GM12872 (cell line): Measurements from ENCODE around the gene C3.

Experiments
- CTCF ChIP-seq: IDR thresholded peaks from 3 replicates; pipeline ENCODE4 v1.5.1; 2011; ENCODE audit warnings: low read depth, mild to moderate bottlenecking, low read length, moderate library complexity; ENCODE audit not compliant: insufficient read depth

C3 gene

DNA sequence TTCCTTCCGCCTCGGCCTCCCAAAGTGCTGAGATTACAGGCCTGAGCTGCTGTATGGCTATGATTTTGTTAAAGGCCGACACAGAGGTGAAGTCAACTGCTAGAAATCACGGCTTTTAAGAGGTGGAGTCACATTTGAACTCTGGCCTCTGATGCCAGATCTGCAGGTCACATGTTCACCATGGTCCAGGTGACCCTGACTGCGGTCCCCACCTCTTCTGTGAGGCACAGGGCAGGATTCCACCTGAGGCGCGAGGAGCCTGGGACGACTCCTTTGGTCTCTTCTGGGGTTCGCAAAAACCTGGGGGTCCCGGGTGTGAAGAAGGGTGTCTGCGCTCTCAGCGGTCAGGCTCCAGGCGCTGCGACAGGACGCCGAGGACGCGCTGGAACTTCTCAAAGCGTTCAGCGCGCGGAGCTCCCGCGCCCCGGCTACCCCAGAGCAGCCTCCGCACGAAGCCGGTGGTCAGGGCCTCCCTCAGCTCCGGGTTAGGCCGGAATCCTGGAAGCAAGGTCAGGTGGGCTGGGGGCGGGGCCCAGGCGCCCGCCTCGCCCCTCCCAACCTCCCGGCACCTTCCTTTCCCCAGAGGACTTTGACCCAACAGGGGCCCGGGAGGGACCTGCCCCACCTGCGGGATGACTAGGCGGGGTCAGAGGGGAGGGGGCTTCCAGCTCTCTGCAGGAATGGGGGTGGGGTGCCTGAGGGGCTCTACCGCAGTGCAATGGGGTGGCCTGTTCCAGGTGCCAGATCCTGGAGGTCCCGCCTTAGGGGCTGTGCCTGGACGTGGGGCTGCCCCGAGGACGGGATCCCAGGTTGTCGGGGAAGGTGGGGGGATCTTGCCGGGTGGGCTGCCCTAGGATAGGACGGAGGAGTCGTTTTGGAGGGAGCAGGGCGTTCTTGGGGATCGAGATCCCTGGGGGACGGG is 32.1 kb upstream of the C3 start:
- no peak for TF ChIP-seq CTCF

GRCh38 chr19:6751189-6751588 is 30.7 kb upstream of the C3 start:
- no peak for TF ChIP-seq CTCF

- TF ChIP-seq CTCF, result no peak
These were observed 29.6 kb upstream of the C3 start for GRCh38 chr19:6750062-6750461.

- TF ChIP-seq CTCF, result no peak
These were observed 25.5 kb upstream of the C3 start for GRCh38 chr19:6745965-6746364.

DNA sequence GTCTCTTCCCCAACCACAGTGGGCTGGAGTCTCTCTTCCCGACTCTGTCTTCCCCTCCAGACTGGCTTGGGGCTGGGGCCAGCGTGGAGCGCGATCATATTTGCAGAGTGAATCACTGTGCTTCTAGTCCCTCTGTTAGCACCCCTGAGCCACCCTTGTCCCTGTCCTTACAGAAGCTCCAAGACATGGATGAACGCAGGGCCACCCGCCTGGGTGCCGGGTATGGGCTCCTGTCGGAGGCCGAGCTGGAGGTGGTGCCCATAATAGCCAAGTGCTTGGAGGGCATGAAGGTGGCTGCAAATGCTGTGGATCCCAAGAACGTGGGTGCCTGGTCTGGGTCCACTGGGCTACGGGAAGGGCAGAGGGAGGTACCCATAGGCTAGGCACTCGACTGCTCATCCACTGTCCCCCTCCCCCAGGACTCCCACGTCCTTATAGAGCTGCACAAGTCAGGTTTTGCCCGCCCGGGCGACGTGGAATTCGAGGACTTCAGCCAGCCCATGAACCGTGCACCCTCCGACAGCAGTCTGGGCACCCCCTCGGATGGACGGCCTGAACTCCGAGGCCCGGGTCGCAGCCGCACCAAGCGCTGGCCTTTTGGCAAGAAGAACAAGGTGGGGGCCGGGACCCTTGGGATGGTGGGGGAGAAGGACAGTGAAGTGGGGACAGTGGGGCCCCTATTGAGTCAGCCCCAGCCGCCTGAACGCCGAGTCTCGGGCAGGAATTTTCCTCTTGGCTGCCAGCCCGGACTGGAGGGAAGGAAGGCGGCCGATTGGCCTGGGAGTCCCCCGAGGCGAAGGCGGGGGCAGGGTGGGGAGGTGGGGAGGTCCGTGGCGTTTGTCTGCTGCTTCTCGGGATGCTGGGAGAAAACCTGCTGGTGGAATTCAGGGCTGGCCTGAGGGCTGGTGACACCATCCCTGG is 24.2 kb upstream of the C3 start:
- TF ChIP-seq CTCF, result no peak

GRCh38 chr19:6743714-6744380 is 23.4 kb upstream of the C3 start:
- no peak for TF ChIP-seq CTCF

- no peak for TF ChIP-seq CTCF
These were observed 22.6 kb upstream of the C3 start for GRCh38 chr19:6743066-6743465.
